Mesenteric fat pad (tissue), 1 donor: ENCODE results near the gene LDLRAD3. TPM values are rescaled to one million over a fixed set of nuclear protein-coding genes. Genes with fewer than 3 reads are reported as not detected.
"Not testable (repeated sequence)": the region's sequence is repeated elsewhere in the genome, so short reads cannot be mapped to it uniquely, and the experiment has no call there.

ENCODE experiments used
- DNase-seq: peaks from one replicate; pipeline ENCODE4 v3.0.0-alpha.2; 2020; ENCODE audit warnings: low spot score
- total RNA-seq: library from RNA; stranded (reverse); fragmentation: NEBNext Ultra II Directional; extraction: Animal tissue kit (Norgen Biotek cat#: 25700); gene quantifications from one replicate; pipeline ENCODE4 v1.2.1, GENCODE V29; 2021
- donor health status: DM: yes; HTN: yes; CAD: no.

The LDLRAD3 gene
- total RNA-seq, 1 donor from 2014 or later: 69.2 TPM

DNA sequence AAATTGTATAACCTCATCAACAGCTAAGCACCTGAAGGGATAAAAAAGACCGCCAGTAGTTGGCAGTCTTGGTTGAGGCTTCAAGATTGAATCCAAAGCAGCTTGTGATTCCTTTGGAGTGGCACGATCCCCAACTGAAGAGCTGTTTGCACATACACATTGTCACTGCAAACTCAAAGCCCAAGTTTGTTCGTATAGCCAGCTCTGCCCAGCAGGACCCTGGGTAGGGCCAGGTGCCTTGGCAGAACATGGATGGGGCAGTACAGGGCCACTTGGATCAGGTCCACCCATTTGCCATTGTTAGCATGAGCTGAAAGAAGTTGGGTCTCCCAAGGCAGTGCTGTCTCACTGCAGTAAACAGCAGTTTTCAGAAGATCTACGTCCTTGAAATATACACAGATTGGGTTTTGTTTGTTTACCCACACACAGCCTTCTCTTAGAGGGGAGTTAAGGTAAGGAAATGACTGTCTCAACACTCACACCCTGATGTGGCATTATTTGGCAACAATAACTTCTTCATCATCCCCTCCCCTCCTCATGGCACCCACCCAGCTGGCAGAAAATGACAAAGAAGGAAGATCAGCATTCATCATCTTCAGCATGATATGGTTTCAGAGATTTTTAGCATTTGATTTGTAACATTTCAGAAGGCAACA lies 212.4 kb downstream of the LDLRAD3 start:
- no peak for DNase-seq

DNA sequence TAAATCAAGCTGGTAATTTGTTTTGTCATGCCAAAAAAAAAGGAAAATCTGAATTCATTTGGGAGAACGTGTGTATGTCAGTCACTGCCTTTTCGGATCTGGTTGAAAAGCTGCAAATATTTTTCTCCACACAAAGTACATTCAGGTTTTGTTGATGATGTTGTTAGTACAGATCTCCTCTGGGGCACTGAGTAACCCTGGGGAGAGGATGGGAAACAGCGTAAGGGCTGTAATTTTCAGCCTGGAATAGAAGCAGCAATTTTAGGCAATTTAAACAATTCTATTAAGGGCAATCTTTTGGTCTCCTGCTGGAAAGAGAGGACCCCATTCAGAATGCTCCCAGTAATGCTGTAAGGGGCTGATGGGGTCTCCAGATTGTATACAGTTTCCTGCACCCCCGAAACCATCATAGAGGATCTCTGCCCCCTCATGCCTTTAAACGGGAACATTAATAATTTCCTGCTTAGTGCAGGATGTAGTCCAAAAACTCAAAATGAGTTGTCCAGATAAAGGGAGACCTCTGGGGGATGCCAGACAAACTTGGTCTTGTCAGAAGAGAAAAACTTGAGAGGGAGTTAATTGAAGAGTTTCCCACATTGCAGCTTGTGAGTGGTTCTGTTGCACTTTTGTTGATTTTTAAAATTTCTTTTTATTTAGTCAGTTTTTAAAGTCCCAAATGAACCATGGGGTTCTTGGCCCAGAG lies 213.1 kb downstream of the LDLRAD3 start:
- DNase-seq: no peak

DNA sequence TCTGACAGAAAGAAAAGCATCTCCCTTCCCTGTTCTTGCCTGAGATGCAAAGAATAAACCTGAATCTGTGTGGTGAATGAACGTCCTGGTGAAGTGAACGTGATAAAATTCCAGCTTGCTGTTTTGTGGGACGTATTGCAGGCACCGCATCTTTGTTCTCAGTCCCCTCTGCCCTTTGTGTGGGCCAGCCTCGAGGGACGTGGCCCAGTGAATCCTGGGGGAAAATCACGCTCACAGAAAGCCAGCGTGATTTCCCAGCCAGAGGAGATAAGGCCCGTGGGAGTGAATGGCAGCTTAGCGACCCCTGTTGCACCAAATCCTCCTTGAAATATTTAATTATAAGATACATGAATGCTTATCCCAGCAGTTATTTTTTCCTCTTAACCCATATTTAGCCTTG lies 216.2 kb downstream of the LDLRAD3 start:
- DNase-seq: no peak

DNA sequence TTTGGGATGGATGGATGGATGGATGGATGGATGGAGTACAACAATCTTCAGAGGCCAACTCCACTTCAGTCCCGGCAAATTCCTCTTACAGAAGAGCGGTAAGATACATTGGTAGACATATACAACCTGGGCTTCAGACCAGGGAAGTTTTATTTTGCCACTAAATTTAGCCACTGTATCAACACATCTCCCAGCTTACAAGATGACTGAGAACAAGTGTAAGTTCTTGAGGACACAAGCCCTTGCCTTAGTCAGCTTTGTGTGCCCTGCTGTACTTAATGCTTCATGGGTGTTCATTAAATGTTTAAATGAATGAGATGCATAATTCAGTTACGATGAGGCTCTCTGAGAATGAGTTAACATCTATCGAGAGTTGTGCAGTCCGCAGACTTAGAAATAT lies 217.7 kb downstream of the LDLRAD3 start:
- DNase-seq: no peak

DNA sequence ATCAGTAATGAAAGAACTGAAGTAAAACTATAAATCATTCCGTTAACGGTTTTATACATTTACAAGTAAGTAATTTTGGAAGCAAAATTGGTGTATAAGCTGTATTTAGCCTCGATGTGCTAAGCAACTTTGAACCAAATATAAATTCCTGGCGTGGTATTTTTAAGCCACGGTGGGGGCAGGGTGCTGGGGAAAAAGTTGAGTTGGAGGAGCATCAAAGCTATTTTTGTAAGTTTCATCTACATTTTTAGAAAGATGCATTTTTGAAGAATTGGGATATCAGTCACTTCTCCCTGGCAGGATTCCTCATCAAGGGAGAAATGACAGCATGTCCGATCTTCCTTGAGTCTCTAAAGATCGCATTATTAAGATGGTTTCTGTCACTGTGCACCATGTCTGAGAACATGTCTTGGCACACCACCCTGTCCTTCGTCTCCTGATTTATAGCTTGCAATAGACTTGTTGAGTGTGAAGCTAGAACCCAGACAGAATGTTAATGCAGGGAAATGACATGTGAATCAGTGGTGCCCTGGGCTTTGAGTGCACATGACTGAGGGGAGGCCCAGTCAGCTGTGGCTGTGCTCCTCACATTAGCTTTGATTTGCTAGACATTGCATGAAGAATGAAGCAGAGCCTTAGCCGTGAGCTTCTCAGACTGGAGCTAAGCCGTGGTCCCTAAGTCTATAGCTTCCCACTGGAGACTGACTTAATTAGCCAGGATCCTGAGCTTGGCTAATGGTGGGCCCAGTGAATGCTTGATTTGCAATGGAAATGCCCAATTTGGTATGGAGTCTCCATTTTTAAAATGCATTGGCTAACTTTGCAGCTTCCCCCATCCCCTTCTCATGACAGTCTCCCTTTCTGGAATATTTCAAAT lies 218.4 kb downstream of the LDLRAD3 start:
- DNase-seq: no peak

DNA sequence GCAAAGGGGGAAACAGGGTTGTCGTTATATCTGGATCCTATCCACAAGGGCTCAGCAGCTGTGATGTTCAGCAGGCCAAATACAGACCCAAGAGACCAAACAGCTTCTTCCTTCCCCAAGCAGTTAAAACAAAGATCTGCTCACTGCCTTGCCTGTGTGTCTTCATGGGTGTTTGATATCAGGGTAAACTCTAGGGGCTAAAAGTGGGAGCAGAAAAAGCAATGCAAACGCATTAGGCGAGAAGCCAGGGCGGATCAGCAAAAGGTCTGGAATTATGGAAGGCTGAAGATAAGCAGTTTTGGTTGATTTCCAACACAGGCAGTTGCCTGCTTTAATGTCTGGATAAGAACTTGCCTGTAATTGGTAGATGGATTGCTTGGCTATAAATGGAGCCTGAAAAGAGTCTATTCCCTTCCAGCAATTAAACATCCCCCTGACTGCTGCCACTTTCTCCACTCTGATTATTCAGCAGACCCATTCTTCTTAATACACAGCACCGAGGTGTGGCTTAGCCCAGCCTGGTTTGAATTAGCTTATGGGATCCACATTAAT lies 219.1 kb downstream of the LDLRAD3 start:
- no peak for DNase-seq

DNA sequence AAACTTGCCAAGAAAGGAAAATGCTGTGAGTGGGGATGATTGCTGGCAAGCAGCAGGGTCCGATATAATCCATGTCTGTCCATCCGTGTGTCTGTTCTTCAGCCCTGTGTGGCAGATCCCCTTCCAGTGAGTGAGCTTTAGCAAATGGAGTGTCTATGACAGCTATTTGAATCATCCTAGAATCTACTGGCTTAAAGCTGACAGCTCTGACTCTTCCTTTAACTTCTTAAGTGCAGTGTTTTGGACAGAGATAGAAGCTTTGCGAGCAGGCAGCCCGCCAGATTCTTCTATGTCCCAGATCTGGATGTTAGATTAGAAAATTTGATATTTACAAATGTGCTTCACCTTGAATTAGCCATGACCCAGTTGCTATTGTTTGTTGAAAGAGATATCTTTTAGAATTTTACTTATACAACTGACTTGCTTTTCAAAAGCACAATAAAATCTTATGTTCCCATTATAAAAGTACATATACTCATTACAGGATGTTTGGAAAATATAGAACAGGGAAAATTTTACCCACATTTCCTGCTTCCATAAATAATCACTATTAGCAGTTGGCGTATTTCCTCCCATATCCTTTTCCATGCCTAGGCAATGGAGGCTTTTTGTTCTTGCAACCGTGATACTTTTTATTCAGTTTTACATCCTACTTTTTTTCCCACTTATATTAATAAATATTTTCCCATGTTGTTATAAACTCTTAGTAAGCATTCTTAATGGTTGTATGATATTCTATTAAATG lies 220.8 kb downstream of the LDLRAD3 start:
- no peak for DNase-seq

DNA sequence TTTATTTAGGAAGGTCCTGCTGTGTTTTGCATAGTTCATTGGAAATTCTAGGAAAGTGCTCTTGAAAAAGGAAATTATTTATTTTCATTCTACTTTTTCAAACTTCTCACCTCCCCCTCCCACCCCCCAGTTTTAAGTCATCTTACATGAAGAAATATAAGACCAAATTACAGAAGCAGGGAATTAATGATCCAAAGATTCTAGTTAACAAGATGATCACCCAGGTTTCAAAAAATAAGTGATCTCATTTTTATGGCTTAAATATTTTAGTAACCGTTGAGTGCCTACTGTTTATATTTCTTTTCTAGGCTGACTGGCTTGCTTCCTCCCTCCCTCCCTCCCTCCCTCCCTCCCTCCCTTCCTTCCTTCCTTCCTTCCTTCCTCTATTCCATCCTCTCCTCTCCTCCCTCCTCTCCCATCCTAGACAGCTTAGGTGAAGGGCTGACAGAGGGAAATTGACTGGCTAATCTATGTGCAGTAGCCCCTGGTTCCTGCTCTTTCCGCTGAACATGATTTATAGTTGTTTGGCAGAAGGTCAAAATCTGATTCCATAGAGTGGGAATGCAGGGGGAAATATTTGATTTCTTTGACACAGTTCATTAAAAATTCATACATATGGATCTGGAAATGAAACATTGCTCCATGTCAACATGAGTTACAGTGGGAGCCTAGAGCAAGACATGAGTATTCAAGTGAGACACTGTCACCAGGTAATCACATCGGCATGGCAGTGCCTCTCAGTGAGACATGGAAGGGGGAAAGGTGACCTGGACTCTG lies 221.9 kb downstream of the LDLRAD3 start:
- no peak for DNase-seq

DNA sequence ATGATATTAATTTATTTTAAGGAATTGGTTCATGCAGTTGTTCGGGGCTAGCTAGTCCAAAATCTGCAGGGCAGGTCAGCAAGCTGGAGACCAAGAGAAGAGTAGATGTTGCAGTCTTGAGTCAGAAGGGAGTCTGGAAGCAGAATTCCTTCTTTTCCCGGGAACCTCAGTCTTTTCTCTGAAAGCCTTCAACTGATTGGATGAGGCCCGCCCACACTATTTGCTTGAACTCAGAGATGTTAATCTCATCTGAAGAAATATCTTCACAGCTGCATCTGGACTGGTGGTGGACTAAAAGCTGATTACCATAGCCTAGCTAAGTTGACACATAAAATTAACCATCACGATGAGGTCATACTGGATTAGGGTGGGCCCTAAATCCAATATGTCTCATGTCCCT lies 223.2 kb downstream of the LDLRAD3 start:
- DNase-seq: no peak

DNA sequence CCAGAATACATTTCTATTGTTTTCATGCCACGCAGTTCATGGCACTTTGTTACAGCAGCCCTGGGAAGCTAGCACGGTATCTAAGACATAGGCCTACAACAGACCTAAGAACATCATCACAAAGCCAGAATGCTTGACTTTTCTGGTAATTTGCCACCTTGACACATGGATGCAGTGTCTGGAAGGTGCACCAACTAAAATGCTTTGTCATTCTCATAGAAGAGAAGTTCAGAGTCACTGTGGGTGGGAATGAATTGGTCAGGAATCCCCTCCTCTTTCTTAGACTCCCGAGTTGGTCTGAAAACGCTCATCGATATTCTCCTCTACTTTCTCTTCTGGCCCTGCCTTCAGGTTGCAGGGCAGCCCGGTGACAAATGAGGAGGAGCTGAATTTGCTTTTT lies 223.9 kb downstream of the LDLRAD3 start:
- no peak for DNase-seq

DNA sequence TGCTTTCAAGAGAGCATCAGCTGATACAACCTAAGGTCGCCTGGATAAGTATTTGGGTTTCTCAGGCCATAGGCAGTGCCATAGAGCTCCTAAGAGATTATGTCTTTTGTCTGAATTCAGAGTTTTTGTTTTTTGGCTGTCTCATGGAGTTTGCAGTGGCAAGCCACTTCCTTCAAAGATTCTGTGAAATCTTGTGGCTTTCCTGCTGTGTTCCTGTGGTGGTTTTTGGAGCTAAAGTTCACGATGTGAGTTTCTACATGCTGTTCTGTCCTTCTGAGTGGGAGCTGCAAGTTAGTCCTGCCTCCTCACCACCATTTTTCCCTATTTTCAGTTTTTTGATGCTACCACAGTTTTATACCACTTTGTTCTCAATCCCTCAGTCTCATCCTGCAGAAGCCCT lies 234.0 kb downstream of the LDLRAD3 start:
- DNase-seq: no peak

DNA sequence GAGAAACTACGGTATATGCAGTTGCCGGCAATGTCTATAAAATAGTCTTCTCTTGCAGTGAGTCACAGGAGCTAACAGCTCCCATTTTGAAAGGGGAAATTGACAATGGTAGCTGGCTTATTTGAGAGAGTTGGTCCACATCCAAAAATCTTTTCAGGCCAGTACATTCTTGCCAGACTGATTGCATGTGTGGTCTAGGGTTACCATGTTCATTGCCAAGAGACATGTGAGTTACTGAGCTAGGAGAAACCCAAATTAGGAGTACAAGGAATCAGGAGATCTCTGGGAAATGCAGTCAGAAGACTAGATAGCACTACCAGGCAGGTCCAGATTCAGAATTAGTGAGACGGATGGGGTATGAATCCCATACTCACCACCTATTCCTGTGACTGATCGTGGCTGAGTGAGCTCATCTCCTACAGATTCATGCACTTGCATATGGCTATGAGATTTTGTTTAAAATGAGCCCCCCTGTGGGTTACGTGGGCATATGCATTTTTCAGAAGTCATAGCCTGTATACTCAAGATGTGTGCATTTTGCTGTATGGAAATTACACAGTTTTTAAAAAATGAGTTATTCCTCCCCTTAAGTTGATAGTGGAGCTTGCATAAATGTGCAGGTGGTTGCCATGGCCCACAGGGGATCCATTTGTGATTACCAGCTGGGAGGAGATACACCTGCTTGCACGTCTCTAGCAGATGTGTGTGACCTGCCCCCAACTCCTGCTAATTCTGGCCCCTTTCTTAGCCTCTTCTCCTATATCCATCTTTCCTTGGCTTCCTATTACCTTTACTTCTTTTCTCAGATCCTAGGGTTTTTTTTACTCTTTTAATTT lies 242.7 kb downstream of the LDLRAD3 start:
- no peak for DNase-seq

DNA sequence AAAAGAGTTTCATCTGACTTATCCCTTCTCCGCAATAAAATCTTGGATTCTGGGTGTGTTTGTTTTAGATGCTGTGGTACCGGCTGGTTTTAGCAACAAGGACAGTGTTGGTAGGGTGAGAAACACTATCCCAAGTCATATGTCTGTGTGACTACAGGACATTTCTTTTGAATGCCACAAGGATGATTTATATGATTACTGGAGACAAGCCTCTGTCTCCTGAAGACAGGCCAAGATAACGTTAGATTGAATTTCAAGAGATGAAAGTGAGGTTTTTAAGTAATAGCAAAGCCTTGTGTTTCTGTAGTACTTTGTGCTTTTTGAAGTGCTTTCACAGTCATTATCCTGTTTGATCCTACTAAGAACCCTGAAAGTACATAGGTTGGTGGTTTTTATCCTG lies 243.8 kb downstream of the LDLRAD3 start:
- no peak for DNase-seq

DNA sequence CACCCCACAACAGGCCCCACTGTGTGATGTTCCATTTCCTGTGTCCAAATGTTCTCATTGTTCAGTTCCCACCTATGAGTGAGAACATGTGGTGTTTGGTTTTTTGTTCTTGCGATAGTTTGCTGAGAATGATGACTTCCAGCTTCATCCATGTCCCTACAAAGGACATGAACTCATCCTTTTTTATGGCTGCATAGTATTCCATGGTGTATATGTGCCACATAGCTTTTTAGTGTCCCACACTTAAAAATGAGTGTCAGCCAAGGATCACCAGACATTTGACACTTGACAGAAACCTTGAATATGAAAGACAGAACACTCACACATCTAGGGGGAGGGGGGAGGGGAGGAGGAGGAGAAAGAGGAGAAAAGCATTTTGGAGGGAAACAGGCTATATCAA lies 245.9 kb downstream of the LDLRAD3 start:
- not testable (repeated sequence) for DNase-seq

DNA sequence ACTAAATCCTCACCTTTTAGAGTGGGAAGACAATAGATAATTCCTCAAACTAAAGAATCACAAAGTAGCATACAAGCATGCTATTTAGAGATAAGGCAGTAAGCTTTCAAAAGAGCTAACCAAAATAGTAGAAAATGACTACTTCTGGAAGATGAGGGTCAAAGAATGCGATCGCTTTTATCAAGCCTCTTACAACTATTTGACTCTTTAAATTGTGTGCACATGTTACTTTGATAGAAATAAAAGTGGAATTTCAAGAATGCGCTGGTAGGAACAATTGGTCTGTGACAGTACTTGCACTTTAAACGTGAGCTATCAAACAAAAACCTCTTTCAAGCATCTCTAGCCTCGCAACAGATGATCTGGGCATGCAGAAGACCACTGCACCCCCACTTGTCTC lies 248.1 kb downstream of the LDLRAD3 start:
- DNase-seq: no peak

DNA sequence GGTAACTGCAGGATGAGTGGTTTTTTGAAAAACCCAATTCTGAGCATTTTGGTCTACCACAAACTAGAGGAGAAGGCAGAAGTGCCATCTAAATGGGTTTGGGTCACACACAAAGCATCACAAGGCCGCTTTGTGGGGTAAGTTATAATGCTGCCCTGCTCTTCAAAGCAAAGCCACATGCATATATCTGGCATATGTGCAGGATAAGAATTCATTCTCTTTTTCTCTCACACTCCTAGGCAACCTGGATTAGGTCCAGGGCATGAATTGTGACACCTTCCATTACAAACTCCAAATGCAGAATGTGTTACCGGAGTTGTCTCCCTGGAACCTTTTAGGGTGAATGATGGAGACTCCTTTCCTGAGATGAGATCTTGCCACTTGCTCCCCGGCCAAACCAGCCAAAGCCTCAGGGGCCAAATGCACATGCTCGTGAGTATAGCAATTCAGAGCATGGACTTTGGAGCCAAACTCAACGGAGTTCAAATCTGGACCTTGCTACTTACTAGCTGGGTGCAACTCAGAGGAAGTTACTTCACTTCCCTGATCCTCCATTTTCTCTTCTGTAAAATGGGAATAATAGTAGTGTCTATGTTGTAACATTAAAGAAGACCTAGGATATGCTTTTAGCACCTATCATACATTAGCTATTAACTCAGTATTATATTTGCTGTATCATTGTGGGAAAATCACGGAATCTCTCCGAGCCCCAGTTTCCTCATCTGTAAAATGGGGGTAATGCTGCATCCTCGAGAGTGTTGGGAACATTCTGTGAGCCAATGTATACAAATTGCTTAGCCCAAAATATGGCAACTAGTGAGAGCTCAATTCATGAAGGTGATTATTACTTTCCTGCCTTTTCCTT lies 248.8 kb downstream of the LDLRAD3 start:
- DNase-seq: no peak

DNA sequence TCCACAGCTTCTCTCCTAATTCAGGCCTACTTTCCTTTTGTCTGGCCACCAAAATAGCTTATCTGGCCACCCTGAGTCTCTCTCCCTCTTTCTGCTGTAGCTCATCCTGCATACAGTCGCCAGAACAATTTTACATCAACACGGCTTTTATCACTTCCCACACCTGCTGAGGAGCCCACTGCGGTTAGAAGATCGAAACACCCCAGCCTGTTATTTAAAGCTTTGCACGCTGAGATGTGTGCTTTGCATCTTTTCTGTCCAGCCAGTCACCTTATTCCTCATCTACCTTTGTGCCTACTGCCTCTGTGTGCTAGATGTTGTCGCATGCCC lies 249.4 kb downstream of the LDLRAD3 start:
- DNase-seq: no peak

DNA sequence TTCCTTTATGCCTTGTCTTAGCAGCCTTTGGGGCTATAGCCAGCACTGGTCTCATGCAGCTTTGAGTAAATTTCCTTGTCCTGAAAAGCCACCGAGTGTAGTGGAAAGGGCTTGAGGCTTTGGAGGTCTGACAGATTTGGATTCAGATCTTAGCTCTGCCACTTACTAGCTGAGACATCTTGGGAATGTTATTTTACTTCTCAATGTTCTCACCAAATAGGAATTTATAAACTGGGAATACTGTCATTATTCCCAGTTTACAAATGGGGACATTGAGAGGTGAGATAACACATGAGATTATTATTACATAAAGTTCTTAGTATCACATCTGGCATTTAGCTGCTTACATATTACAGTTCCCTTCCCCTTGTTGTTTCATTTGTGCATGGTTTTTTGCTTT lies 249.9 kb downstream of the LDLRAD3 start:
- no peak for DNase-seq
